Bronchial epithelial cell (primary cell): ENCODE measurements around the gene SLC6A3. TPM values are rescaled to one million over a fixed set of nuclear protein-coding genes. Genes with fewer than 3 reads are reported as not detected.

ENCODE experiments used
- DNase-seq: peaks from one replicate; pipeline ENCODE4 v3.0.0-alpha.2; 2010; ENCODE audit warnings: low read depth
- FAIRE-seq: peaks from 2 replicates; lab custom pipeline; 2011; peaks lifted over from hg19 to GRCh38; lab: Jason Lieb, UNC
- H3K27me3 ChIP-seq: 2 replicates; pipeline ENCODE4 v1.5.1; 2011; ENCODE audit warnings: low read length; ENCODE audit not compliant: control insufficient read depth, insufficient read depth
- H3K36me3 ChIP-seq: 2 replicates; pipeline ENCODE4 v1.5.1; 2011; ENCODE audit warnings: low read length; ENCODE audit not compliant: control insufficient read depth, insufficient read depth
- H3K4me3 ChIP-seq: 2 replicates; pipeline ENCODE4 v1.5.1; 2011; ENCODE audit warnings: mild to moderate bottlenecking, low read depth, low read length, control low read depth
- total RNA-seq: library from RNA; depleted of rRNA; stranded (reverse); fragments of >200 nt; gene quantifications from 2 replicates; pipeline ENCODE4 v1.2.1, GENCODE V29; 2014
- TF ChIP-seq, protein P1 (sequence below): IDR thresholded peaks from 2 replicates; pipeline ENCODE4 v1.5.1; 2011; ENCODE audit warnings: mild to moderate bottlenecking, moderate library complexity, low read length, control low read depth, inconsistent platforms; ENCODE audit not compliant: insufficient read depth, severe bottlenecking

Gene SLC6A3
- total RNA-seq, 1 donor from 2014 or later: not detected

DNA sequence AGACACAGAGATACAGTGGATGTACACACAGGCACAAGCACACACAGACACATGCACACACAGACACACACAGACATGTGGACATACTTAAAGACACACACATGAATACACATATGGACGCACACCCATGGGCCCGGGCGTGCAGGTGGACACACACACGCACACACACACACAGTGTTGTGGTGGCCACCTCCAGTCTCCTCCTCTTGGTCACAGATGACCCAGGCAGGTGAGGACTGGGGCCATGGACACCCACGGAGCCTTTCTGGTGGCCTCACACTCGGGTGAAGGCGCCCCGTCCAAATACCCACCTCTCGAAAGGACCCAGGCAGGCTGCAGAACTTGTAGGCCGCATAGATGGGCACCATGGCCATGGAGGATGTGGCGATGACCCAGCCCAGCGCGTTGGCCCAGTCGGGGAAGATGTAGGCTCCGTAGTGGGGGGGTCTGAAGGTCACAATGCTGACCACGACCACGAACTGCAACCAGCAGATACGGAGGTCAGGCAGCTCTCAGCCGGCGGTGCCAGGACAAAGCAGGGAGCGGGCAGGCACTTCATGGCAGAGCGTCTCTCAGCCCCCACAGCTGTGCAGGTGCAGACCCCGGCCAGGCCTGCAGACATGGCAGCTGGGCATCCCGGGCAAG, 42.5 kb downstream of the SLC6A3 start:
- no peak for DNase-seq
- FAIRE-seq: no peak
- TF ChIP-seq, protein P1, sequence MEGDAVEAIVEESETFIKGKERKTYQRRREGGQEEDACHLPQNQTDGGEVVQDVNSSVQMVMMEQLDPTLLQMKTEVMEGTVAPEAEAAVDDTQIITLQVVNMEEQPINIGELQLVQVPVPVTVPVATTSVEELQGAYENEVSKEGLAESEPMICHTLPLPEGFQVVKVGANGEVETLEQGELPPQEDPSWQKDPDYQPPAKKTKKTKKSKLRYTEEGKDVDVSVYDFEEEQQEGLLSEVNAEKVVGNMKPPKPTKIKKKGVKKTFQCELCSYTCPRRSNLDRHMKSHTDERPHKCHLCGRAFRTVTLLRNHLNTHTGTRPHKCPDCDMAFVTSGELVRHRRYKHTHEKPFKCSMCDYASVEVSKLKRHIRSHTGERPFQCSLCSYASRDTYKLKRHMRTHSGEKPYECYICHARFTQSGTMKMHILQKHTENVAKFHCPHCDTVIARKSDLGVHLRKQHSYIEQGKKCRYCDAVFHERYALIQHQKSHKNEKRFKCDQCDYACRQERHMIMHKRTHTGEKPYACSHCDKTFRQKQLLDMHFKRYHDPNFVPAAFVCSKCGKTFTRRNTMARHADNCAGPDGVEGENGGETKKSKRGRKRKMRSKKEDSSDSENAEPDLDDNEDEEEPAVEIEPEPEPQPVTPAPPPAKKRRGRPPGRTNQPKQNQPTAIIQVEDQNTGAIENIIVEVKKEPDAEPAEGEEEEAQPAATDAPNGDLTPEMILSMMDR: no peak
- H3K27me3 ChIP-seq: no peaks in the 10 kb centered on the region
- H3K4me3 ChIP-seq: no peak overlapping the region
- no peaks in the 10 kb centered on the region for H3K36me3 ChIP-seq

DNA sequence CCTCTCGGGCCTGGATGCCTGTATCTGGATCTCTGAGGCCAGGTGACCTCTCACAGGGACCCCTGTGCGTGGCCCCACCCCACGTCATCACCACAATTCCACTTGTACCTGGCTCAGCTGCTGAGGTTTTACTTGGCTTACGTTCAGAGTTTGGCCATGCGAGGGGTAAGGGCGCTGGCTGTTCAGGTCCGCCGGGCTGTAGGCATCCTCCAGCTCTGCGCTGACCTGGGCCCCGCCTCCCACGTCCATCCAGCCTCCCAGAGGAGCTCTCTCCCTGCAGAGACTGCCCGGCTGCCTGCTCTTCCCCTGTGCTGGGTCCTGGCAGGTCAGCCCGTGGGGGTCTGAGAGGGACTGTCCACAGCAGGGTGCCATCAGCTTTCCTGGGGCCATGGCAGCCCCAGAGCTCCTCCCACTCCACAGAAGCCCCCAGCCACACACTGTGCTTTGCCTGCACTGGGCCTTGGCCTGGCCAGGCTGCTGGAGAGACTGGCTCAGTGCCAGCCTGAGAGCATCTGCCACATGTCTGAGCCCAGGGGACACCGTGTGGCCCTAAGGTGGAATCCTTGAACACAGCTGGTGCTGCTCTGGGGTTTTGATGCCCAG, 43.6 kb downstream of the SLC6A3 start:
- TF ChIP-seq, protein P1: no peak
- no peak for DNase-seq
- no peak for FAIRE-seq
- H3K27me3 ChIP-seq: no peaks in the 10 kb centered on the region
- no peaks in the 10 kb centered on the region for H3K36me3 ChIP-seq
- H3K4me3 ChIP-seq: no peak overlapping the region

DNA sequence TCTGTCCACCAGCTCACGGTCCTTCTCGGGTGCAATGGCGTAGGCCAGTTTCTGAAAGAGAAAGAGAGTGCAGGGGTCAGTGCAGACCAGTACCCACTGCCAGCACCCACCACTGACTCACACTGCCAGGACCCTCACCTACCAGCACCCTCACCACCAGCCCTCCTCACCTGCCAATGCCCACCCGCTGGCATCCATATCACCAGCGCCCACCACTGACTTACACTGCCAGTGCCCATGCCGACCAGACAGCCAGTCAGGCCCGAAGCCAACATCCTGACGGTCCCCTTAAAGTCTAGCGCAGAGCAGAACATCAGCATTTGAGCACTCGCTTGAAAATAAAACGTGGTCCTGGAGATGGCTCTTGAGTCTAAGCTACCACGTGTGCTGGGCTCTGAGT, 44.3 kb downstream of the SLC6A3 start:
- TF ChIP-seq, protein P1: no peak
- H3K36me3 ChIP-seq: no peaks in the 10 kb centered on the region
- no peaks in the 10 kb centered on the region for H3K27me3 ChIP-seq
- DNase-seq: no peak
- no peak overlapping the region for H3K4me3 ChIP-seq
- FAIRE-seq: no peak

DNA sequence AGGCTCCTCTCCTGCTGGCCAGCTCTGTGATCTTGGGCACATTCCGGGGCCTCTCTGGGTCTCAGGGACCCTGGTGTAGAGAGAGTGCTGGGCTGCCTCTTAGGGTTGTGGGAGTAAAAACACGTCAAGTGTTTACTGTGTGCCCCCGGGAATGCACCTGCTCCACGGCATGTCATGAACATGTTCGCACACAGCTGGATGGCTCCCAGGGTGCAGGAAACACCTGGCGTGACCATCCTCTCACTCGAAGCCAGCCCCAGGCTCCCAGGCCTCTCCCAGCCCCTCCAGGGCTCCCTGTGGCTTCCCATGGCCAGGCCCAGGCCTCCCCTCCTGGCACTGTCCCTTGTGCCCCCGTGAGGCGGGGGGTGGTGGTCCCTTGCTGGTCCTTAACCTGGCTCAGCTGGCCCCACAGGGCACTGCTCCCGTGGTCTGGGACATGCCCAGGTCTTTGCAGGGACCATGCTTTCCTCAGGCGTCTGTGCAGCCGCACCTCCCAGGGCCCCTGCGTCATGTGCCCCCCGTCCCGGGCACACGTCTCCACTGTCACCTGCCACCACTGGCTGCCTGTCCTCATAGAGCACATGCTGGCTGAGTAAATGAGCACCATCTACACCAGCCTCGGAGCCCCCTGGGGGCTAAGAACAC, 44.9 kb downstream of the SLC6A3 start:
- FAIRE-seq (no peak), DNase-seq (no peak)
- no peak overlapping the region for H3K4me3 ChIP-seq
- no peaks in the 10 kb centered on the region for H3K27me3 ChIP-seq
- no peaks in the 10 kb centered on the region for H3K36me3 ChIP-seq
- TF ChIP-seq, protein P1: no peak

DNA sequence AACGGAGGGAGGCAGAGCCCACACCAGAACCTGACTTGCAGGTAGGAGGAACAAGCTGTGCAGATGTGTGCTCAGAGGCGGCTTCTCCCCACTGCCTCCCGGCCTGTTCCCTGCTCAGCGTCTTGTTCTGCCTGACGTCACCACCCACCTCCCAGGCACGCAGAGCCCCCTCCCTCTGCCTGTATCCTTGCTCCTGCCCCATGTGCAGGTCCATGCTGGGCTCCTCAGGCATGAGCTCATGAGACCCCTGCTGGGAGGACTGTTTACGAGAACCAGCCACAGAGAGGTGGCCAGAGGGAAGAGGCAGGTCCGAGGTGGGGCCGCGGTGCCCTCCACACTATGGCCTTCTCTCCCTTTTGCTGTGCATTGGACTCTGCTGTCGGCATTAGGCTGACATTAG, 45.5 kb downstream of the SLC6A3 start:
- TF ChIP-seq, protein P1: no peak
- Histone ChIP-seq H3K36me3 (no peaks in the 10 kb centered on the region), H3K4me3 (no peak overlapping the region), H3K27me3 (no peaks in the 10 kb centered on the region)
- no peak for FAIRE-seq
- DNase-seq: no peak
